ENCODE measurements around the gene RPRM. TPM values are rescaled to one million over a fixed set of nuclear protein-coding genes. Genes with fewer than 3 reads are reported as not detected.

The RPRM gene
- total and polyA plus RNA-seq, 2 of the 13 experiments (the other 11 are each of a cell fraction or from before 2014, with no cell fraction given), result not detected

GRCh38 chr2:153477636-153478288 lies 800 bp downstream of the RPRM start:
- DNase-seq (ENCODE audit: low spot score), result no peak
- Histone ChIP-seq H3K79me2 (ENCODE audit: insufficient read depth, low read length) (no peaks in the 10 kb centered on the region), H3K9me3 (ENCODE audit: low read length) (no peaks in the 10 kb centered on the region), H4K20me1 (ENCODE audit: insufficient read depth, low read length) (no peaks in the 10 kb centered on the region), H3K36me3 (replicated peaks in 1 of 2; ENCODE audit: control insufficient read depth in 1 of 2, insufficient read depth in 2 of 2, low read length in 2 of 2) (no peaks in the 10 kb centered on the region), H3K27ac (ENCODE audit: extremely low read length, insufficient read depth, low read length) (no peak overlapping the region), H3K4me1 (ENCODE audit: insufficient read depth, low read length) (peaks cover 16% of the 10 kb centered on the region), H3K27me3 (ENCODE audit: control insufficient read depth in 1 of 2, insufficient read depth in 2 of 2, low read length in 2 of 2) (peaks cover 6 to 43% of the 10 kb centered on the region in 2 experiments; a peak in 4 of 5 replicates), H3K4me3 (replicated peaks in 1 of 3; ENCODE audit: insufficient read depth in 1 of 3, low read depth in 2 of 3, low read length in 3 of 3) (no peak overlapping the region; a peak in 1 of 6 replicates), H3K9ac (ENCODE audit: insufficient read depth, low read depth, low read length) (no peak overlapping the region), H3K4me2 (ENCODE audit: low read depth, low read length) (peak overlapping the region; percentile 75), H2AFZ (ENCODE audit: low read length) (no peak overlapping the region)
- WGBS (ENCODE audit: low lambda C conversion rate), result 49% methylated on average over 35 of the region's 38 CpGs
- in situ Hi-C loops (cut with HindIII; ENCODE audit: extremely low pct_ligation_motif_present, low pct_unique_long_range_greater_than_20kb) (loop anchor here (5.0 to 25.0 kb wide), 3 partner anchors 315 to 1440 kb away; no protein-coding TSS in a partner anchor), intact Hi-C loops (cut with micrococcal nuclease; ENCODE audit: unreplicated experiment) (loop anchor here (1.0 to 5.0 kb wide), 4 partner anchors 190 to 616 kb away; no protein-coding TSS in a partner anchor)
- BruUV-seq (replicated peaks), result no TSS peak
- peak; percentile 14 for ATAC-seq
- ChIA-PET POLR2A (no interaction called here), CTCF (ENCODE audit: low intra/inter-chr PET ratio, low total read pairs) (interaction anchor here (1.4 to 1.7 kb wide), 2 partner anchors 315 to 552 kb away, joined by 7 to 20 read pairs; no protein-coding TSS in a partner anchor)
- no peak for FAIRE-seq
- TF ChIP-seq PRDM4 (CRISPR knock-in tag; IDR thresholded peaks at IDR 0.05; ENCODE audit: borderline replicate concordance) (no peak), PHB2 (IDR thresholded peaks at IDR 0.05; ENCODE audit: partially characterized antibody) (no peak), HNRNPL (IDR thresholded peaks at IDR 0.05; ENCODE audit: low read depth, low read length) (no peak), ZNF619 (CRISPR knock-in tag; IDR thresholded peaks at IDR 0.05) (no peak), ZNF557 (CRISPR knock-in tag; IDR thresholded peaks at IDR 0.05) (no peak), SAP130 (CRISPR knock-in tag; IDR thresholded peaks at IDR 0.05; ENCODE audit: low read depth) (no peak)

Data from HepG2 (cell line).